K562 (cell line): ENCODE measurements around the gene CD38. TPM values are rescaled to one million over a fixed set of nuclear protein-coding genes. Genes with fewer than 3 reads are reported as not detected.

Source experiments
- ATAC-seq: fragments of 200-7000 bp; cut with Tn5 transposase; 3 replicates; pipeline ENCODE4 v1.9.1; 2020; ENCODE audit warnings: moderate library complexity
- BruUV-seq: library from RNA; stranded (reverse); fragments of 400-500 nt; replicated peaks from 2 replicates; lab custom pipeline; 2021; lab: Mats Ljungman, UMichigan
- CTCF ChIA-PET: fragments of 300-600 bp; formaldehyde crosslinking; extraction: SDS; loops from one replicate; lab custom pipeline; 2021; ENCODE audit warnings: low intra/inter-chr PET ratio; lab: Yijun Ruan, JAX
- POLR2A ChIA-PET: fragments of 300-600, 350-650 bp; sonication (Branson Sonifier 250); formaldehyde crosslinking; extraction: SDS; loops from one replicate; lab custom pipeline; 2021; ENCODE audit warnings: antibody characterized with exemption, inconsistent platforms; lab: Yijun Ruan, JAX
- DNase-seq, 4 experiments: peaks; one replicate each; pipeline versions ENCODE4 v3.0.0 to v3.0.0-alpha.2; 2011 to 2018; ENCODE audit warnings: low spot score in 3 of 4, mixed read lengths in 3 of 4; ENCODE audit errors: extremely low read depth in 1 of 4
- FAIRE-seq: peaks from 2 replicates; lab custom pipeline; 2011; peaks lifted over from hg19 to GRCh38; lab: Jason Lieb, UNC
- H2AFZ ChIP-seq: 2 replicates; pipeline ENCODE4 v1.6.0; 2011; ENCODE audit warnings: low read depth, low read length, control low read depth, inconsistent platforms
- H3K27ac ChIP-seq: fragments of 200-600 bp; 3 replicates; pipeline ENCODE4 v1.8.0; 2011; ENCODE audit warnings: low read depth, mild to moderate bottlenecking, control low read depth, inconsistent platforms, low read length, moderate library complexity, mixed read lengths; ENCODE audit errors: extremely low read depth
- H3K27me3 ChIP-seq, 2 experiments: fragments of 300-600 bp in 1 of 2; 2 replicates in 1 of 2; 3 replicates in 1 of 2; pipeline versions ENCODE4 v1.6.0 to v1.8.0; 2011; ENCODE audit warnings: inconsistent platforms in 2 of 2, low read length in 2 of 2, mild to moderate bottlenecking in 1 of 2, mixed read lengths in 1 of 2, moderate library complexity in 1 of 2; ENCODE audit not compliant: control insufficient read depth in 2 of 2, insufficient read depth in 2 of 2
- H3K36me3 ChIP-seq: fragments of 300-600 bp; 3 replicates; pipeline ENCODE4 v1.8.0; 2011; ENCODE audit warnings: mild to moderate bottlenecking, low read length, inconsistent platforms; ENCODE audit not compliant: control insufficient read depth, insufficient read depth
- H3K4me1 ChIP-seq, 2 experiments: fragments of 200-600 bp in 1 of 2; replicated peaks in 1 of 2; 2 replicates in 1 of 2; 3 replicates in 1 of 2; pipeline versions ENCODE4 v1.5.1 to v1.8.0; 2011; ENCODE audit warnings: inconsistent platforms in 2 of 2, low read length in 2 of 2, mild to moderate bottlenecking in 1 of 2, mixed read lengths in 1 of 2, moderate library complexity in 1 of 2; ENCODE audit not compliant: control insufficient read depth in 2 of 2, insufficient read depth in 2 of 2
- H3K4me2 ChIP-seq: 2 replicates; pipeline ENCODE4 v1.6.1; 2011; ENCODE audit warnings: low read length, control low read depth, inconsistent platforms, mixed read lengths; ENCODE audit not compliant: insufficient read depth
- H3K4me3 ChIP-seq: fragments of 200-600 bp; sonication (generic), shearing (Covaris generic); 2 replicates; pipeline ENCODE4 v1.5.1; 2016; ENCODE audit warnings: control low read depth, inconsistent platforms
- H3K79me2 ChIP-seq: fragments of 200-600 bp; 3 replicates; pipeline ENCODE4 v1.8.0; 2011; ENCODE audit warnings: low read length, inconsistent platforms; ENCODE audit not compliant: control insufficient read depth, insufficient read depth
- H3K9ac ChIP-seq, 2 experiments: 2 replicates each; pipeline versions ENCODE4 v1.6.0 to v1.6.1; 2011; ENCODE audit warnings: low read depth in 2 of 2, low read length in 2 of 2, control low read depth in 1 of 2, inconsistent platforms in 1 of 2, mild to moderate bottlenecking in 1 of 2, mixed read lengths in 1 of 2; ENCODE audit not compliant: insufficient read depth in 1 of 2
- H3K9me1 ChIP-seq: one replicate; pipeline ENCODE4 v1.6.0; 2011; ENCODE audit warnings: inconsistent platforms, mild to moderate bottlenecking, low read length, moderate library complexity; ENCODE audit not compliant: control insufficient read depth, insufficient read depth
- H3K9me3 ChIP-seq: replicated peaks from 2 replicates; pipeline ENCODE4 v1.5.1; 2011; ENCODE audit warnings: low read depth, low read length, inconsistent platforms; ENCODE audit not compliant: control insufficient read depth, insufficient read depth
- H4K20me1 ChIP-seq: replicated peaks from 2 replicates; pipeline ENCODE4 v1.6.1; 2011; ENCODE audit warnings: low read length, inconsistent platforms, mixed read lengths; ENCODE audit not compliant: control insufficient read depth, insufficient read depth
- ARID3B ChIP-seq: fragments of 250-450 bp; sonication (Bioruptor Pico); IDR thresholded peaks from 2 replicates; pipeline ENCODE4 v1.4.0; 2020; ENCODE audit warnings: borderline replicate concordance
- FUS ChIP-seq: fragments of 200-400 bp; formaldehyde crosslinking; optimal IDR thresholded peaks from 2 replicates; pipeline ENCODE3; 2017; ENCODE audit warnings: low read depth, low read length
- GATAD2B ChIP-seq: fragments of 450-650 bp; IDR thresholded peaks from 2 replicates; pipeline ENCODE4 v1.6.1; 2017; ENCODE audit warnings: mild to moderate bottlenecking, borderline replicate concordance
- MXI1 ChIP-seq: IDR thresholded peaks from 2 replicates; pipeline ENCODE4 v1.6.1; 2011; ENCODE audit warnings: low read depth, mild to moderate bottlenecking, improper control_type of control experiment, low read length
- NFXL1 ChIP-seq: fragments of 450-650 bp; formaldehyde crosslinking; IDR thresholded peaks from 2 replicates; pipeline ENCODE4 v1.4.0; 2021; ENCODE audit warnings: mild to moderate bottlenecking
- NR2C2 ChIP-seq, 2 experiments: fragments of 200-800 bp in 1 of 2; sonication (Bioruptor generic) in 1 of 2; sonication (generic) in 1 of 2; formaldehyde crosslinking in 1 of 2; IDR thresholded peaks; 2 replicates each; pipeline versions ENCODE4 v1.6.1 to v1.8.0; 2016 to 2022; ENCODE audit warnings: mild to moderate bottlenecking in 1 of 2, missing compliant biosample characterization in 1 of 2, missing genetic modification characterization in 1 of 2, missing genetic modification reagents in 1 of 2
- POLR3G ChIP-seq: IDR thresholded peaks from 2 replicates; pipeline ENCODE4 v1.6.1; 2011; ENCODE audit not compliant: insufficient read length, insufficient replicate concordance; ENCODE audit errors: extremely low read depth
- PREB ChIP-seq: sonication (generic); formaldehyde crosslinking; IDR thresholded peaks from 2 replicates; pipeline ENCODE4 v1.8.1; 2023; ENCODE audit warnings: mild to moderate bottlenecking, missing genetic modification reagents
- REST ChIP-seq, 2 experiments: fragments of 450-650 bp; formaldehyde crosslinking in 1 of 2; IDR thresholded peaks; 2 replicates each; pipeline versions ENCODE4 v1.4.0 to v1.6.1; 2014 to 2020; ENCODE audit warnings: mild to moderate bottlenecking in 2 of 2, borderline replicate concordance in 1 of 2, low read depth in 1 of 2
- SRF ChIP-seq, 2 experiments: fragments of 250-450, 450-650 bp in 1 of 2; sonication (Bioruptor Pico) in 1 of 2; sonication (generic) in 1 of 2; formaldehyde crosslinking; IDR thresholded peaks; 2 replicates each; pipeline versions ENCODE4 v1.5.0 to v1.5.1; 2020 to 2022; ENCODE audit warnings: mild to moderate bottlenecking in 1 of 2, missing genetic modification reagents in 1 of 2
- ZNF3 ChIP-seq: fragments of 250-450 bp; sonication (Bioruptor Pico); IDR thresholded peaks from 2 replicates; pipeline ENCODE4 v1.5.0; 2021; ENCODE audit warnings: mild to moderate bottlenecking, moderate library complexity
- ZNF507 ChIP-seq: conservative IDR thresholded peaks from 2 replicates; pipeline ENCODE4 v1.6.1; 2017; ENCODE audit warnings: missing genetic modification characterization, missing compliant biosample characterization
- WGBS: fragments of 100-300 bp; shearing (Covaris generic); methylation state at CpG from one replicate; pipeline ENCODE4 v1.1.6; 2016; ENCODE audit warnings: low coverage, mixed read lengths; ENCODE audit not compliant: insufficient coverage; ENCODE audit errors: missing lambda C conversion rate; 5-methylcytosine and 5-hydroxymethylcytosine counted together
- in situ Hi-C: fragments of 300-500 bp; cut with MboI; formaldehyde crosslinking; loops from 4 replicates; pipeline ENCODE4 v1.15.0; 2018; ENCODE audit warnings: inconsistent platforms, mixed read lengths
- intact Hi-C: fragments of 100-400 bp; cut with micrococcal nuclease; formaldehyde crosslinking; loops from 2 replicates; pipeline ENCODE4 v1.14.2; 2022
- polyA plus RNA-seq, 8 experiments: library from polyadenylated mRNA; depleted of rRNA in 4 of 8; stranded (reverse) in 5 of 8; unstranded in 3 of 8; fragments of >200 nt; fragmentation: Nextera tagmentation in 2 of 8; fragmentation: Illumina TruSeq in 1 of 8; extraction: Ambion mirVana in 2 of 8; extraction: Trizol in 1 of 8; gene quantifications; 2 replicates each; pipeline versions ENCODE4 v1.2.1 to v1.2.3, GENCODE V29; 2011 to 2014; ENCODE audit warnings: inconsistent platforms in 1 of 8, missing spikeins in 1 of 8
- total RNA-seq, 7 experiments: library from RNA; depleted of rRNA in 6 of 7; stranded (reverse); fragments of >200 nt in 6 of 7; fragmentation: Illumina TruSeq in 2 of 7; extraction: Trizol in 2 of 7; gene quantifications; 2 replicates each; pipeline versions ENCODE4 v1.2.1 to v1.2.3, GENCODE V29; 2011 to 2021; ENCODE audit warnings: low replicate concordance in 1 of 7

CD38 gene
- total and polyA plus RNA-seq, 9 of the 15 experiments (the other 6 are each of a cell fraction or from before 2014, with no cell fraction given), result 0.04 to 0.06 (median 0.04) TPM; not detected in 5

GRCh38 chr4:15794905-15795304, 16.8 kb downstream of the CD38 start:
- WGBS, result 0% methylated on average over 1 of the region's 1 CpG
- DNase-seq, result no peak
- Histone ChIP-seq H3K9me3 (no peaks in the 10 kb centered on the region), H3K4me1 (no peaks in the 10 kb centered on the region), H3K9me1 (no peaks in the 10 kb centered on the region), H4K20me1 (no peaks in the 10 kb centered on the region), H3K27ac (no peak overlapping the region), H3K79me2 (no peaks in the 10 kb centered on the region), H2AFZ (no peak overlapping the region), H3K4me3 (no peak overlapping the region), H3K9ac (no peak overlapping the region), H3K4me2 (no peak overlapping the region), H3K27me3 (peaks cover 4% of the 10 kb centered on the region in 2 experiments; a peak in 2 of 5 replicates), H3K36me3 (no peaks in the 10 kb centered on the region)
- in situ Hi-C loops, result no loop called here
- POLR2A ChIA-PET, result no interaction called here
- intact Hi-C loops, result no loop called here
- CTCF ChIA-PET, result no interaction called here
- BruUV-seq, result no TSS peak
- no peak for FAIRE-seq
- ATAC-seq, result no peak
- TF ChIP-seq PREB (CRISPR knock-in tag) (no peak), REST (IDR thresholded peaks at IDR 0.05; ENCODE audit: borderline replicate concordance) (no peak), REST (CRISPR knock-in tag; IDR thresholded peaks at IDR 0.05; ENCODE audit: low read depth) (no peak), MXI1 (no peak), POLR3G (no peak), NR2C2 (CRISPR knock-in tag; IDR thresholded peaks at IDR 0.05) (no peak), NR2C2 (tag; IDR thresholded peaks at IDR 0.05) (no peak), SRF (CRISPR knock-in tag; IDR thresholded peaks at IDR 0.05) (no peak), GATAD2B (no peak), ARID3B (no peak), NFXL1 (CRISPR knock-in tag) (no peak), FUS (no peak), ZNF3 (no peak), ZNF507 (tag) (no peak)
